Heart right ventricle (tissue), 16 donors: ENCODE data around the gene MYLK4. TPM values are rescaled to one million over a fixed set of nuclear protein-coding genes. Genes with fewer than 3 reads are reported as not detected.

Experiments
- ATAC-seq, 8 donors: fragments of 200-7000 bp; cut with Tn5 transposase; one replicate each; pipeline ENCODE4 v1.9.1; 2020; ENCODE audit warnings: mild to moderate bottlenecking in 8 of 8, moderate library complexity in 8 of 8, moderate number of reproducible peaks in 1 of 8
- DNase-seq, 2 donors: peaks; one replicate each; pipeline ENCODE4 v3.0.0-alpha.2; 2020
- H3K27ac ChIP-seq, 10 donors: fragments of 200-600 bp; sonication (generic) in 2 of 10; one replicate each; pipeline versions ENCODE4 v1.5.0 to v1.8.0; 2020 to 2022; ENCODE audit warnings: mild to moderate bottlenecking in 3 of 10
- H3K27me3 ChIP-seq, 7 donors: fragments of 200-600 bp; one replicate each; pipeline ENCODE4 v1.8.0; 2021 to 2022; ENCODE audit warnings: mild to moderate bottlenecking in 2 of 7
- H3K36me3 ChIP-seq, 9 donors: fragments of 200-600 bp; sonication (generic) in 1 of 9; one replicate each; pipeline versions ENCODE4 v1.5.0 to v1.8.0; 2020 to 2022; ENCODE audit warnings: mild to moderate bottlenecking in 2 of 9
- H3K4me1 ChIP-seq, 9 donors: fragments of 200-600 bp; sonication (generic) in 1 of 9; one replicate each; pipeline versions ENCODE4 v1.5.0 to v1.8.0; 2020 to 2022; ENCODE audit warnings: mild to moderate bottlenecking in 4 of 9
- H3K4me3 ChIP-seq, 10 donors: fragments of 200-600 bp; sonication (generic) in 2 of 10; one replicate each; pipeline versions ENCODE4 v1.5.0 to v1.8.0; 2020 to 2022; ENCODE audit warnings: mild to moderate bottlenecking in 7 of 10, moderate library complexity in 2 of 10
- H3K9me3 ChIP-seq, 11 donors: fragments of 200-600 bp in 10 of 11; sonication (generic) in 2 of 11; one replicate each; pipeline versions ENCODE4 v1.5.0 to v1.8.0; 2013 to 2022; ENCODE audit warnings: mild to moderate bottlenecking in 2 of 11, control low read depth in 1 of 11, moderate library complexity in 1 of 11
- WGBS, 2 donors: extraction: QIAGEN DNeasy Blood & Tissue Kit; methylation state at CpG; one replicate each; pipeline ENCODE4 v1.1.7; 2013; ENCODE audit warnings: inconsistent platforms in 1 of 2; 5-methylcytosine and 5-hydroxymethylcytosine counted together
- intact Hi-C, 10 donors: fragments of 100-400 bp; cut with DNase I; formaldehyde crosslinking; loops; one replicate each; pipeline versions ENCODE4 v1.11.1 to v1.14.2; 2022
- polyA plus RNA-seq, 2 donors: library from polyadenylated mRNA; stranded (reverse); fragments of 200-250 nt; gene quantifications; one replicate each; pipeline ENCODE4 v1.2.3, GENCODE V29; 2013
- total RNA-seq, 10 donors: library from RNA; stranded (reverse); fragmentation: NEBNext Ultra II Directional in 3 of 10; extraction: Animal tissue kit (Norgen Biotek cat#: 25700) in 3 of 10; gene quantifications; one replicate each; pipeline versions ENCODE4 v1.2.1 to v1.2.4, GENCODE V29; 2021 to 2023
- TF ChIP-seq, protein P1 (sequence below), 9 donors: fragments of 200-600 bp; sonication (generic) in 2 of 9; IDR thresholded peaks; one replicate each; pipeline versions ENCODE4 v1.5.0 to v1.8.0; 2021 to 2022; ENCODE audit warnings: antibody characterized with exemption in 9 of 9, mild to moderate bottlenecking in 5 of 9, moderate library complexity in 1 of 9
- donor health status: Arrhythmogenic right ventricular cardiomyopathy.
- donor health status: ischemic (EF 13 %, LVEDD 7.1; RV severe dilation, severe dysfunction).
- donor health status: healthy with polysubstance abuse.
- donor health status: DM: no; HTN: yes; CAD: no.
- donor health status: DM: no; HTN: no; CAD: no.
- donor health status: ischemic (EF 25% LVEDD 6.9; RV normal size, moderate dysfunction).
- donor health status: ischemic (EF 25% LVEDD 5.7; RV mildly dilated, moderate dysfunction).
- donor health status: healthy.
- donor health status: DM: yes; HTN: yes; CAD: no.
- donor health status: Ischemic cardiomyopathy.
- donor health status: ischemic (EF 35%, LVEDD 5.7; RV mildly dilated, moderate dysfunction).
- donor health status: nonischemic (EF 11% LVEDD 7.7; RV severe dilation, severe dysfunction).
- donor health status: DM: yes; HTN: yes; CAD: no.
- donor health status: PGD.
- donor health status: ischemic (EF 29% LVEDD 5.4; RV normal size, mild dysfunction).
- donor health status: nonischemic (EF 23%, LVEDD 6.1; RV moderate dilation, normal function).

Gene MYLK4
- total and polyA plus RNA-seq, 12 donors, result 0.13 to 2.5 (median 0.92) TPM

DNA sequence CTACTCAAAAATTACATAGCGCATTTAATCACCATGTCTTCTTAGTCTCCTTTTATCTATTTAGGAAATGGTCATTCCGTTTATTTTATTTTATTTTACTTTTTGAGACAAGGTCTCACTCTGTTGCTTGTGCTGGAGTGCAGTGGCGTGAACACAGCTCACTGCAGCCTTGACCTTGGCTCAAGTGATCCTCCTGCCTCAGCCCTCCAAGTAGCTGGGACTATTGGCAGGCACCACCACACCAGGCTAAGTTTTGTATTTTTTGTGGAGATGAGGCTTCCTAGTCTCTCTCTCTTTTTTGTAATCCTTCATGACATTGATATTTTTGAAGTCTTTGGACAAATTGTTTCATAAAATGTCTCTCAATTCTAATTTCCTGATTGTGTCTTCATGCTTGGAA, 4.7 kb upstream of the MYLK4 start:
- H3K27ac ChIP-seq, result no peak overlapping the region
- intact Hi-C loops, result loop anchor here in 1 of 10 donors (5.0 kb wide), 1 partner anchor 503 kb away; no protein-coding TSS in a partner anchor
- WGBS, 2 donors, result 79 to 81% methylated on average over 3 of the region's 3 CpGs

GRCh38 chr6:2754911-2755310, 4.2 kb upstream of the MYLK4 start:
- no peak for ATAC-seq
- intact Hi-C loops, result loop anchor here in 4 of 10 donors (5.0 kb wide), 3 partner anchors 123 to 1158 kb away; no protein-coding TSS in a partner anchor
- Histone ChIP-seq H3K27ac (no peak overlapping the region), H3K27me3 (no peaks in the 10 kb centered on the region), H3K4me1 (peaks cover 0 to 14% (median 4%) of the 10 kb centered on the region in 9 donors), H3K9me3 (no peaks in the 10 kb centered on the region), H3K4me3 (no peak overlapping the region), H3K36me3 (no peaks in the 10 kb centered on the region)
- WGBS, 2 donors, result 93 to 95% methylated on average over 1 of the region's 1 CpG
- no peak for DNase-seq
- TF ChIP-seq, protein P1, sequence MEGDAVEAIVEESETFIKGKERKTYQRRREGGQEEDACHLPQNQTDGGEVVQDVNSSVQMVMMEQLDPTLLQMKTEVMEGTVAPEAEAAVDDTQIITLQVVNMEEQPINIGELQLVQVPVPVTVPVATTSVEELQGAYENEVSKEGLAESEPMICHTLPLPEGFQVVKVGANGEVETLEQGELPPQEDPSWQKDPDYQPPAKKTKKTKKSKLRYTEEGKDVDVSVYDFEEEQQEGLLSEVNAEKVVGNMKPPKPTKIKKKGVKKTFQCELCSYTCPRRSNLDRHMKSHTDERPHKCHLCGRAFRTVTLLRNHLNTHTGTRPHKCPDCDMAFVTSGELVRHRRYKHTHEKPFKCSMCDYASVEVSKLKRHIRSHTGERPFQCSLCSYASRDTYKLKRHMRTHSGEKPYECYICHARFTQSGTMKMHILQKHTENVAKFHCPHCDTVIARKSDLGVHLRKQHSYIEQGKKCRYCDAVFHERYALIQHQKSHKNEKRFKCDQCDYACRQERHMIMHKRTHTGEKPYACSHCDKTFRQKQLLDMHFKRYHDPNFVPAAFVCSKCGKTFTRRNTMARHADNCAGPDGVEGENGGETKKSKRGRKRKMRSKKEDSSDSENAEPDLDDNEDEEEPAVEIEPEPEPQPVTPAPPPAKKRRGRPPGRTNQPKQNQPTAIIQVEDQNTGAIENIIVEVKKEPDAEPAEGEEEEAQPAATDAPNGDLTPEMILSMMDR (IDR thresholded peaks at IDR 0.05), result no peak

More for the DNA sequence above, 4.7 kb upstream of the MYLK4 start:
- TF ChIP-seq, protein P1 (IDR thresholded peaks at IDR 0.05), result no peak
- peaks cover 0 to 10% (median 0%) of the 10 kb centered on the region in 9 donors for H3K4me1 ChIP-seq
- H3K27me3 ChIP-seq, result no peaks in the 10 kb centered on the region
- no peaks in the 10 kb centered on the region for H3K36me3 ChIP-seq
- DNase-seq, result no peak
- H3K9me3 ChIP-seq, result no peaks in the 10 kb centered on the region
- H3K4me3 ChIP-seq, result no peak overlapping the region
- ATAC-seq, result no peak

GRCh38 chr6:2754393-2754792, 3.7 kb upstream of the MYLK4 start:
- Histone ChIP-seq H3K27ac (no peak overlapping the region), H3K9me3 (no peaks in the 10 kb centered on the region), H3K27me3 (no peaks in the 10 kb centered on the region), H3K36me3 (no peaks in the 10 kb centered on the region), H3K4me1 (peaks cover 0 to 19% (median 8%) of the 10 kb centered on the region in 9 donors), H3K4me3 (no peak overlapping the region)
- DNase-seq (no peak), ATAC-seq (no peak)
- TF ChIP-seq, protein P1 (IDR thresholded peaks at IDR 0.05), result no peak
- intact Hi-C loops, result loop anchor here in 3 of 10 donors (5.0 kb wide), 2 partner anchors 122 to 1157 kb away; no protein-coding TSS in a partner anchor
- 63% methylated on average over 3 of the region's 3 CpGs for WGBS, 2 donors

DNA sequence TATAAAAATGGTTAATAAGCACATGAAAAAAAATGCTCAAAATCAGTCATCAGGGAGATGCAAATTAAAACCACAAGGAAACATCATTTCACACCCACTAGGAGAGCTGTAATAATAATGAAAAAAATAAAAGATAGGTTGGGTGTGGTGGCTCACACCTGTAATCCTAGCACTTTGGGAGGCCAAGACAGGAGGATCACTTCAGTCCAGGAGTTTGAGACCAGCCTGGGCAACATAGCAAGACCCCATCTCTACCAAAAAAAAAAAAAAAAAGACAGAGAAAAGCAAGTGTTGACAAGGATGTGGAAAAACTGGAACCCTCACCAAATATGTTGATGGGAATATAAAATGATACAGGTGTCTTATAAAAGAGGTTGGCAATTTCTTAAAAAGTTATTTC, 3.0 kb upstream of the MYLK4 start:
- Histone ChIP-seq H3K4me3 (no peak overlapping the region), H3K36me3 (no peaks in the 10 kb centered on the region), H3K9me3 (no peaks in the 10 kb centered on the region), H3K27me3 (no peaks in the 10 kb centered on the region), H3K4me1 (peaks cover 0 to 23% (median 11%) of the 10 kb centered on the region in 9 donors), H3K27ac (no peak overlapping the region)
- DNase-seq (no peak), ATAC-seq (no peak)
- intact Hi-C loops, result loop anchor here in 3 of 10 donors (5.0 kb wide), 2 partner anchors 121 to 1156 kb away; no protein-coding TSS in a partner anchor
- TF ChIP-seq, protein P1 (IDR thresholded peaks at IDR 0.05), result no peak
